ENCODE data around the gene AQP2. TPM values are rescaled to one million over a fixed set of nuclear protein-coding genes. Genes with fewer than 3 reads are reported as not detected.

Gene AQP2
- total and polyA plus RNA-seq, 5 donors from 2014 or later = not detected

- no peaks in the 10 kb centered on the region for H3K27me3 ChIP-seq (ENCODE audit: control insufficient read depth, insufficient read depth, low read length)
- peak overlapping the region; percentile 51 for H3K4me3 ChIP-seq (ENCODE audit: low read depth, low read length)
- Mint-ChIP-seq H3K4me3 (peak overlapping the region in 3 of 4 donors; percentile 83 to 94 (median 91)), H3K9me3 (no peaks in the 10 kb centered on the region), H3K36me3 (peaks cover 3% of the 10 kb centered on the region), H3K4me1 (peaks cover 0 to 22% (median 10%) of the 10 kb centered on the region in 4 donors), H3K27me3 (no peaks in the 10 kb centered on the region), H3K27ac (peak overlapping the region in 2 of 3 donors; percentile 42 to 85)
- H3K36me3 ChIP-seq (ENCODE audit: control insufficient read depth, insufficient read depth, low read length) = no peaks in the 10 kb centered on the region
- no peaks in the 10 kb centered on the region for H3K9me3 ChIP-seq (ENCODE audit: control insufficient read depth in 2 of 2, low read length in 2 of 2)
- DNase-seq (no peak), ATAC-seq (ENCODE audit: low read depth in 2 of 2) (no peak)
- no peak overlapping the region for H3K27ac ChIP-seq (ENCODE audit: insufficient read depth, low read length, poor library complexity, severe bottlenecking)
- peaks cover 12% of the 10 kb centered on the region for H3K4me1 ChIP-seq (ENCODE audit: control insufficient read depth, insufficient read depth, low read length, poor library complexity, severe bottlenecking)
These were observed 45.9 kb upstream of the AQP2 start for GRCh38 chr12:49904601-49905000.

DNA sequence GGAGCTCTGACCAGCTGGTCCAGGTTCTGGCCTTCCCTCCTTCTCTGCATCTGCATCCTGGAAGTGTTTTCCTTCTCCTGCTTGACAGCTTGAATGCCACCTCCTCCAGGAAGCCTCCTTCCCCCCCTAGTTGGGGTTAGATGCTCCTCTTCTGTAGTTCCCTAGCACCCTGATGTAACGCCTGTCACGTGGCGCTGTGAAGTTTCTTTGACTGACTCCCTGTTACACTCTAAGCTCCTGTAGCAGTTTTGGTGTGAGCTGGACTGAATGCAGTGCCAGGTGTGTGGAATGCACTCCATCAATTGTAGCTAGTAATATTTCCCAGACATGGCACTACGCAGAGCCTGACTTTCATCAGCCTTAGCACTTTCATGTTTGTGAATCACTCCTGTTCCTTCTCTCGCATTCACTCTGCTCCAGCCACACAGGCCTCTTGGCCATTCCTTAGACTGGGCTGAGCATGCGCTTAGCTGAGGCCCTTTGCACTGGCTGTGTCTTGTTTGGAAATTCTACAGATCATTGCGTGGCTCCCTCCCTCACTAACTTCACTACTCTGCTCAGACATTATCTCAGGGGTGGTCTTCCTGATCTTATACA is 44.7 kb upstream of the AQP2 start:
- Histone ChIP-seq H3K4me1 (ENCODE audit: control insufficient read depth, insufficient read depth, low read length, poor library complexity, severe bottlenecking) (peaks cover 12% of the 10 kb centered on the region), H3K36me3 (ENCODE audit: control insufficient read depth, insufficient read depth, low read length) (no peaks in the 10 kb centered on the region), H3K27me3 (ENCODE audit: control insufficient read depth, insufficient read depth, low read length) (no peaks in the 10 kb centered on the region), H3K27ac (ENCODE audit: insufficient read depth, low read length, poor library complexity, severe bottlenecking) (no peak overlapping the region), H3K4me3 (ENCODE audit: low read depth, low read length) (no peak overlapping the region), H3K9me3 (ENCODE audit: control insufficient read depth in 2 of 2, low read length in 2 of 2) (no peaks in the 10 kb centered on the region)
- Mint-ChIP-seq H3K27ac (peak overlapping the region in 2 of 3 donors; percentile 39 to 53), H3K27me3 (no peaks in the 10 kb centered on the region), H3K9me3 (no peaks in the 10 kb centered on the region), H3K4me3 (peak overlapping the region; percentile 27 to 87 (median 37)), H3K4me1 (peaks cover 0 to 22% (median 10%) of the 10 kb centered on the region in 4 donors), H3K36me3 (peaks cover 3% of the 10 kb centered on the region)
- DNase-seq (no peak), ATAC-seq (ENCODE audit: low read depth in 2 of 2) (no peak)

DNA sequence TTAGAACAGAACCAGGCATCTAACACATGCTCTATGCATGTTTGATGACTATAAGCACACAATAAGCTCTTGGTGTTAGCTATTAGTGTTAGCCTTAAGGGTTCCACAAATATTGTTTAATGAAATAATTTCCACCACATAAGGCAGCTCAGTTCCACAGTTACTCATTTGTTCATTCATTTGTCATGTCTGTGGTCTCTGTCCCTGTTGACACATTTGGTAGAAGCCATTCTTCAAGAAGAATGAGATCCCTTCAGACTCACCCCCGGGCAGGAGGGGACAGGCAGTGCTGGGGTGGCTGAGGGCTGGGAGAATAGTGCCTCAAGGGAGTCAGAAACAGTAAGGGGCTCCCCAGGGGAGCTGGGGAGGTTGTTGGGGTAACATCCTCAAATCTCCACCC is 43.2 kb upstream of the AQP2 start:
- H3K27ac Mint-ChIP-seq = peak overlapping the region in 1 of 3 donors; percentile 24
- H3K27me3 Mint-ChIP-seq = no peaks in the 10 kb centered on the region
- H3K4me1 ChIP-seq (ENCODE audit: control insufficient read depth, insufficient read depth, low read length, poor library complexity, severe bottlenecking) = peaks cover 12% of the 10 kb centered on the region
- H3K27ac ChIP-seq (ENCODE audit: insufficient read depth, low read length, poor library complexity, severe bottlenecking) = no peak overlapping the region
- H3K9me3 ChIP-seq (ENCODE audit: control insufficient read depth in 2 of 2, low read length in 2 of 2) = no peaks in the 10 kb centered on the region
- ATAC-seq (ENCODE audit: low read depth in 2 of 2) (no peak), DNase-seq (no peak)
- no peak overlapping the region for H3K4me3 Mint-ChIP-seq
- H3K4me3 ChIP-seq (ENCODE audit: low read depth, low read length) = no peak overlapping the region
- no peaks in the 10 kb centered on the region for H3K9me3 Mint-ChIP-seq
- H3K36me3 Mint-ChIP-seq = peaks cover 3% of the 10 kb centered on the region
- no peaks in the 10 kb centered on the region for H3K36me3 ChIP-seq (ENCODE audit: control insufficient read depth, insufficient read depth, low read length)
- H3K4me1 Mint-ChIP-seq = peaks cover 0 to 20% (median 9%) of the 10 kb centered on the region in 4 donors
- no peaks in the 10 kb centered on the region for H3K27me3 ChIP-seq (ENCODE audit: control insufficient read depth, insufficient read depth, low read length)

GRCh38 chr12:49909356-49909755 is 41.2 kb upstream of the AQP2 start:
- H3K27ac Mint-ChIP-seq = no peak overlapping the region
- Histone ChIP-seq H3K27ac (ENCODE audit: insufficient read depth, low read length, poor library complexity, severe bottlenecking) (no peak overlapping the region), H3K36me3 (ENCODE audit: control insufficient read depth, insufficient read depth, low read length) (no peaks in the 10 kb centered on the region), H3K9me3 (ENCODE audit: control insufficient read depth in 2 of 2, low read length in 2 of 2) (no peaks in the 10 kb centered on the region), H3K4me1 (ENCODE audit: control insufficient read depth, insufficient read depth, low read length, poor library complexity, severe bottlenecking) (peaks cover 4% of the 10 kb centered on the region), H3K4me3 (ENCODE audit: low read depth, low read length) (no peak overlapping the region), H3K27me3 (ENCODE audit: control insufficient read depth, insufficient read depth, low read length) (no peaks in the 10 kb centered on the region)
- H3K4me1 Mint-ChIP-seq = peaks cover 0 to 15% (median 4%) of the 10 kb centered on the region in 4 donors
- H3K36me3 Mint-ChIP-seq = peaks cover 3% of the 10 kb centered on the region
- H3K27me3 Mint-ChIP-seq = peaks cover 7% of the 10 kb centered on the region
- no peak overlapping the region for H3K4me3 Mint-ChIP-seq
- DNase-seq (no peak), ATAC-seq (ENCODE audit: low read depth in 2 of 2) (no peak)
- no peaks in the 10 kb centered on the region for H3K9me3 Mint-ChIP-seq

DNA sequence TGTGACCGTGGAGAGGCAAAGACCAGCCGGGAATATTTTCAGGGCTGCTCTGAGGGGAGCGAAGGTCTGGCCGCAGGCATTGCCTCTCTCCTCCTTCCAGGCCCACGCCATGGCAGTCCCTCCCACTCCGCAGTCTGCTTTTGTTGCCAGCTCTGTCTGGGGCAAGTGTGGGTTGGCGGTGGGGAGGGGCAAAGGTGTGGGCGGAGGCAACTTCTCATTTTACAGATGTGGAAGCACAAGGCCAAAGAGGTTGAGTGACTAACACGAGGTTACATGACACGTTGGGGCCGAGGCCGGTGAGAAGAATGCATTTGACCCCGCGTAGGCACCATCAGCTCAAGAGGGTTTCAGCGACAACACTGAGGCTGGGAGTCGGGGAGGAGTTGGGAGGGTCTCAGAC is 40.7 kb upstream of the AQP2 start:
- ATAC-seq (ENCODE audit: low read depth in 2 of 2) = no peak
- Histone ChIP-seq H3K27ac (ENCODE audit: insufficient read depth, low read length, poor library complexity, severe bottlenecking) (no peak overlapping the region), H3K4me1 (ENCODE audit: control insufficient read depth, insufficient read depth, low read length, poor library complexity, severe bottlenecking) (no peaks in the 10 kb centered on the region), H3K36me3 (ENCODE audit: control insufficient read depth, insufficient read depth, low read length) (no peaks in the 10 kb centered on the region), H3K4me3 (ENCODE audit: low read depth, low read length) (no peak overlapping the region), H3K9me3 (ENCODE audit: control insufficient read depth in 2 of 2, low read length in 2 of 2) (no peaks in the 10 kb centered on the region), H3K27me3 (ENCODE audit: control insufficient read depth, insufficient read depth, low read length) (no peaks in the 10 kb centered on the region)
- H3K27me3 Mint-ChIP-seq = peaks cover 7% of the 10 kb centered on the region
- DNase-seq = no peak
- H3K36me3 Mint-ChIP-seq = peaks cover 3% of the 10 kb centered on the region
- H3K4me3 Mint-ChIP-seq = no peak overlapping the region
- H3K4me1 Mint-ChIP-seq = peaks cover 0 to 10% (median 2%) of the 10 kb centered on the region in 4 donors
- no peak overlapping the region for H3K27ac Mint-ChIP-seq
- H3K9me3 Mint-ChIP-seq = no peaks in the 10 kb centered on the region

DNA sequence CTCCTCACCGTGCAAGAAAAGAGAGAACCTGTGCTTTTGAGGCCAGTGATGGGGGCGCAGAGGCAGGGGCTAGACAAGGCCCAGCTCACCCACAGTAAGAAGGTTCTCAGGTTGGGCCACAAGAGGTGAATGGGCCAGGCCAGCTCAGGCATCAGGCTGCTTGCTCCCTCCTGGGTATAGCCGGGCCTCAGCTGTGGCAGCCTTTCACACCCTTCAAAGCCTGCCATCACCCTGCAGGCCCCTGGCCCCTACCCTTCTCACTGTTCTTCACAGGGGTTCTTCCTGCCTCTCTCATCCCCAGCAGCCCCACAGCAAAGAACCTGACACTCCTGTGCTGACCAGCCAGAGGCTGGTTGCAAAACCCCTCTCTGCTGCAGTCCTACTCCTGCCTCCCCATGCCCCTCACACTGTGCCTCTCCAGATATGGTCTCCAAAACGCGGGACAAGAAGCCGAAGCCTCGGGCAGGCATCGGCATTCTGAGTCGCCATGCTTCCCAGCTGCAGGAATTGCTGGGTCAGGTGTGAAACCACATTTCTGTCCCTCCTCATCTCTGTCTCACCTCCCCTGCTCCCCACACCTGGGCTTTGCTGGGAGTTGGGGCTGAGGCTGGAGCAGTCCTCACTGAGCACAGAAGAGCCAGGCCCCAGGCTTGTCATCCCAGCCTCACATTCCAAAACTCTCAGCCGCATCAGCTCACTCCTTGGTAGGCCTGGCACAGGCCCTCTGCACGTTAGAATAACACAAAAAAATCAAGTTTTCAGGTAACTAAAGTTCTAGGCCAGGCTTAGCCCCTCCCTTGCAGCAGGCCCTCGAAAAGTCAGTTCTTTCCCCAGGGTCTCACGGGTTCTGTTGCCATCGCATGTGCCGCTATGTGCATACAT is 40.0 kb upstream of the AQP2 start:
- Histone ChIP-seq H3K27me3 (ENCODE audit: control insufficient read depth, insufficient read depth, low read length) (no peaks in the 10 kb centered on the region), H3K36me3 (ENCODE audit: control insufficient read depth, insufficient read depth, low read length) (no peaks in the 10 kb centered on the region), H3K4me3 (ENCODE audit: low read depth, low read length) (no peak overlapping the region), H3K27ac (ENCODE audit: insufficient read depth, low read length, poor library complexity, severe bottlenecking) (no peak overlapping the region), H3K9me3 (ENCODE audit: control insufficient read depth in 2 of 2, low read length in 2 of 2) (no peaks in the 10 kb centered on the region), H3K4me1 (ENCODE audit: control insufficient read depth, insufficient read depth, low read length, poor library complexity, severe bottlenecking) (no peaks in the 10 kb centered on the region)
- Mint-ChIP-seq H3K36me3 (peaks cover 3% of the 10 kb centered on the region), H3K27ac (no peak overlapping the region), H3K9me3 (no peaks in the 10 kb centered on the region), H3K27me3 (peaks cover 8% of the 10 kb centered on the region), H3K4me1 (peaks cover 0 to 7% (median 1%) of the 10 kb centered on the region in 4 donors), H3K4me3 (peak overlapping the region in 1 of 4 donors; percentile 21)
- DNase-seq (no peak), ATAC-seq (ENCODE audit: low read depth in 2 of 2) (no peak)

- no peaks in the 10 kb centered on the region for H3K36me3 ChIP-seq (ENCODE audit: control insufficient read depth, insufficient read depth, low read length)
- no peaks in the 10 kb centered on the region for H3K27me3 ChIP-seq (ENCODE audit: control insufficient read depth, insufficient read depth, low read length)
- no peak overlapping the region for H3K27ac ChIP-seq (ENCODE audit: insufficient read depth, low read length, poor library complexity, severe bottlenecking)
- no peaks in the 10 kb centered on the region for H3K4me1 ChIP-seq (ENCODE audit: control insufficient read depth, insufficient read depth, low read length, poor library complexity, severe bottlenecking)
- H3K9me3 ChIP-seq (ENCODE audit: control insufficient read depth in 2 of 2, low read length in 2 of 2) = no peaks in the 10 kb centered on the region
- Mint-ChIP-seq H3K36me3 (peaks cover 3% of the 10 kb centered on the region), H3K9me3 (no peaks in the 10 kb centered on the region), H3K4me3 (peak overlapping the region in 1 of 4 donors; percentile 21), H3K27ac (no peak overlapping the region), H3K4me1 (peaks cover 0 to under 1% (median 0%) of the 10 kb centered on the region in 4 donors), H3K27me3 (peaks cover 11% of the 10 kb centered on the region)
- no peak for ATAC-seq (ENCODE audit: low read depth in 2 of 2)
- no peak for DNase-seq
- H3K4me3 ChIP-seq (ENCODE audit: low read depth, low read length) = no peak overlapping the region
These were observed 39.3 kb upstream of the AQP2 start for GRCh38 chr12:49911213-49911605.
